ENCODE measurements around the gene PAPOLA. TPM values are rescaled to one million over a fixed set of nuclear protein-coding genes. Genes with fewer than 3 reads are reported as not detected.
"Not testable (repeated sequence)": the region's sequence is repeated elsewhere in the genome, so short reads cannot be mapped to it uniquely, and the experiment has no call there.

PAPOLA gene
- total RNA-seq = 225 TPM

DNA sequence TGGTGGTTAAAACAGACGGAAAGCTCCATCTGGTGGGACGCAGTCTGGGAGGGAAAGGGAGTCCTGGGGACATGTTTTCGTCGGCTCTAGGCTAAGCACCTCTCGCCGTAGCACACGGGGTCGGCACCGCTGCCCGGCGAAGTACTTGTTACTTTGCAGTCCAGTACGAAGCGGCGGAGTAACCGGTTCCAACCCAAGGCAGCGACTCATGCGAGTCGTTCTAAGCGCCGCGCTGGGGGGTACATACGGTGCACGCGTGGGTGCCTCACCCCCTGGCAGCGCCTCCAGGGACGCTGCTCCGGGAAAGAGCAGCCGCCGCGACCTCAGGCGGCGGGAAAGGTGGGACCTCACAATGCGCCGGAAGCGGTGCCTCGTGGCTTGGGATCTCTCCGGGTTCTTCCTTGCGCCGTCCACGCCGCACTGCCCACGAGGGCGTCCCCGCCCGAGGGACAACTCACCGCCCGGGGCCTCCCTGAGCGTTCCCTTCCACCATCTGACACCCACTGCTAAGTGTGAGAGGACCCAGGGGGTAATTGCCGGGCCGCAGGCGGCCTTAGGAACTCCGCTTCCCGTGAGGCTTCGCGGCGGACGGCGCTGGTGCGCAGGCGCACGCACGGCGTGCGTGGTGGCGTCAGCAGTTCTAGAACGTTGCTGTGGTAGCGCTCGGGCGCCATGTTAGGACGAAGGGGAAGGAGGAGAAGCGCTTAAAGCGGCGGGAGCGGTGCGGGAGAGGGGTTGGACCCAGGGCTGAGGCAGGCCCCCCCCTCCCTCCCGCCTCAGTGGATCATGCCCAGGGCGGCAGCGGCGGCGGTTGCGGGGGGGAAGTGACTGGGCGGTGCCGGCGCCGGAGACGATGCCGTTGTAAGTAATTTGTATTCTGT is at the start of gene PAPOLA:
TSS of gene PAPOLA (plus strand) at position 643 of the 881 bp plus-strand sequence. CDS start at position 854, 211 bp downstream.
- peak; percentile 90 for DNase-seq

- no peak for DNase-seq
Measured at GRCh38 chr14:96452684-96453083, 49.5 kb upstream of the PAPOLA start.

- no peak for DNase-seq
Measured at GRCh38 chr14:96455588-96455987, 46.6 kb upstream of the PAPOLA start.

DNA sequence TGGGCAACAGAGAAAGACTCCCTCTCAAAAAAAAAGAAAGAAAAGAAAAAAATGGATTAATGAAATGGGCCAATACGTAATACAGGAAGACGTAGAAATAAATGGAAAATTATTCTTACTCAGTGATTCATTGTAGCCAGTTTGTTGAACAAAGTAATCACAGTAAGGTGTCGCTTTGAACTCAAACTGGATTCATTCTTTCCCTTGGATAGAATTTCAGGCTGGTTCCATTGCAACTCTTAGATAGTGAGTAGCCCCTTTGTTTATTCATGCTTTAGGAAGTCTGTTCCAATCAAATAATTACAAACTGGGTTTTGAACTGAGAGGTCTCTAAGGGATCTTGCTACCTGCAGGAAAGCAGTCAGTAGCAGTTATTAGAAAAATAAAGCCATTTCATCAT is 42.3 kb upstream of the PAPOLA start:
- DNase-seq = no peak

- DNase-seq = no peak
Measured at GRCh38 chr14:96461950-96462798, 40.0 kb upstream of the PAPOLA start.

GRCh38 chr14:96464136-96464535 is 38.0 kb upstream of the PAPOLA start:
- DNase-seq = no peak

GRCh38 chr14:96466918-96467317 is 35.3 kb upstream of the PAPOLA start:
- DNase-seq = no peak

DNA sequence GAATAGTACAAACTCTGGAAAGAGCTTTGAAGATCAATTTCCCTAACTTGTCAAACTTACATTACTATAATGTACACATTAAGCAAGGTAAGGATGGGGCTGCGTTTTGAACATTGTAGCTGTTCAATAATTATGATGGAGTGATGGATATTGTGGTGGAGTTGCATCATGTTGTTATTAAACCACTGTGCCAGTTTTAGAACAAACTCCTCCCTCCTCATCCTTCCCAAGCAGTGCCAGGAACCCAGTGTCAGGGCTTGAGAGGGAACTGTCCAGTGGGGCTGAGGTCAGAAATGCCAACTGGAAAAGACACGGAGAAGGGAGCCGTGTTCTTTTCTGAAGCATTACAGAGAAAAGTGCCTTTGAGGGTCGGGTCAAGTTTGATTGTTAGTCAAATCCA is 31.9 kb upstream of the PAPOLA start:
- DNase-seq = no peak

DNA sequence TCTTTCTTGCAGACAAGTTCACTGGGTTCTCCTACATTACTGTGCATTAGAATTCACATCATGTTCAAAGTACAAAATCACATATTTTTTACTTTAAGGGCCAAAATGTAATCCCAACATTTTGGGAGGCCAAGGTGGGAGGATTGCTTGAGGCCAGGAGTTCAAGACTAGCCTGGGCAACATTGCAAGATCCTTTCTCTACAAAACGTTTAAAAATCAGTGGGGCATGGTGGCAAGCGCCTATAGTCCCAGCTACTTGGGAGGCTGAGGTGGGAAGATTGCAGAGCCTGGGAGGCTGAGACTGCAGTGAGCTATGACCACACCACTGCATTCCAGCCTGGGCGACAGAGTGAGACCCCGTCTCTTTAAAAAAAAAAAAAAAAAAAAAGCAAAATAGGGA is 31.2 kb upstream of the PAPOLA start:
- DNase-seq = not testable (repeated sequence)

DNA sequence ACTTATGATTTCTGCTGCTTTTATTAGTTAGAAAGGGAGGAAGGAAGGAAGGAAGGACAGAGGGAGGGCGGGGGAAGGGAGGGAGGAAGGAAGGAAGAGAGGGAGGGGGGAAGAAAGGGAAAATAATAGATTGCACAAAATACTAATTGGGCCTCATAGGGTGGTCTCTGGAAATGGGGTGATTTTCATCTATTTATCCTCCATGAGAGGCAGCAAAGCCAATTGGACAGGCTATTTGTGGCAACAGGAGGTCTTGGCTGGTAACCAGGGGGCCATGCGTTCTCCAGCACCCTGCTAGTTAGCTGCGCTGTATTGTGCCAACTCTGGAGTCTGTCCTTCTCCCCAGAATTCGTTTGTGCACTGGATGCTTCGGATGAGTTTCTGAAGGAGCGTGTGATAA is 24.1 kb upstream of the PAPOLA start:
- DNase-seq = no peak

DNA sequence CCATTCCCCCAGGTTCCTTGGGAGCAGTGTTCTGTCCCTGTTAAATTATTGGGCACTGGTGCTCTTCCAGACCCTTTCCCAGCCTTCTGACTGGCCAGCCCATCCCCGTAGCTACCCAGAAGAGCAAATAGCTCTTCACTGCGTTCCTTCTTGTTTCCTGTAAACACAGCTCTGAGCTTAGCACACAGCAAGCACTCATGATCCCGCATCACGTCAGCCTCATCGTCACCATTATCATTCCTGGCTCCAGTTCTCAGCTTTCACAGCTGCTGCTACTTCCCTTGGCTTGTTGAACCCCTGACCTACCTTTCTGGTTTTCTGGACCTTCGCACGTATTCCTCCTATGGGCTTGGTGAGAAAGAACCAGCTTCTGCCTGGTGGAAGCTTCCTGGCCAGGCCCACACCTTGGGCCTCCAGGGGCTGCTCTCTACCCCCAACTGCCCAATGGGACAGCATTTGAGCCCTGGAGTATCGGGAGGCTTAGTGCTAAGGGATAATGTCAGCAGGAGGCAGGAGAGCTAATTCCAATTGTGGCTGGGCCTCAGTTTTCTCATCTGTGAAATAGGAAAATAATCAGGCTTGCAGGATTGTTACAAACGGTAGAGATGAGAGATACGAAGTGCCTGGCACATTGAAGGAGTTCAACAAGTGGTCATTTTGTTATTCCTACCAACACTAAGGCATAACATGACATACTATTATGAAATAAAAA is 22.6 kb upstream of the PAPOLA start:
- DNase-seq = no peak

GRCh38 chr14:96481731-96482314 is 20.4 kb upstream of the PAPOLA start:
- DNase-seq = no peak

GRCh38 chr14:96482986-96483385 is 19.2 kb upstream of the PAPOLA start:
- no peak for DNase-seq

DNA sequence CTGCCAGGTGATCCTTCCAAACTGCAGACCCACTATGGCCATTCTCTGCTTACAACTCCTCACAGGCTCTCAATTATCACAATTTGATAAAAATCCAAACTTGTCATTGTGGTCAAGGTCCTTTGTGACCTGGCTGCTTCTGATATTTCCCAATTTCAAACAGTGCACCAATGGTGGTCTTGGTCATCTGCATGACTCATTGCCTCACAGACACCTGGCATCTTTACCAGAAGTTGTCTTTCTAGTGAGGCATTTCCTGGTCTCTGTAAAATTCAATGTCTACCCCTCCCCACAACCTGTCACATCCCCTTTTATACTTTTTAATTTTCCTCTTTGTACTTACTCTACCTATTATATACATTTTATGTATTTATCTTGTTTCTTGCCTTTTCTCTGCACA is 17.8 kb upstream of the PAPOLA start:
- no peak for DNase-seq

GRCh38 chr14:96486705-96487104 is 15.5 kb upstream of the PAPOLA start:
- no peak for DNase-seq

GRCh38 chr14:96489327-96489726 is 12.9 kb upstream of the PAPOLA start:
- DNase-seq = no peak

DNA sequence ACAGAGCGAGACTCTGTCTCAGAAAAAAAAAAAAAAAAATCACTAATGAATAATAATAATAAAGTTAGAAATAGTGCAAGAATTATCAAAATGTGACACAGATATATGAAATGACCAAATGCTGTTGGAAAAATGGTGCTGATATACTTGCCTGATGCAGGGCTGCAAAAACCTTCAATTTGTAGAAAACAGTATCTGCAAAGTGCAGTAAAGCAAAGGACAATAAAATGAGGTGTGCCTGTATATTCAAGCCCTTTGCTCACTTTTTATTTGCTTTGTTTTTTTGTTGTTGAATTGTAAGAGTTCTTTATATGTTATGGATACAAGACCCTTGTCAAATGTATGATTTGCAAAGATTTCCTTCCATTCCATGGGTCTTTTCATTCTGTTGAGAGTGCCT is 9.0 kb upstream of the PAPOLA start:
- DNase-seq = no peak

DNA sequence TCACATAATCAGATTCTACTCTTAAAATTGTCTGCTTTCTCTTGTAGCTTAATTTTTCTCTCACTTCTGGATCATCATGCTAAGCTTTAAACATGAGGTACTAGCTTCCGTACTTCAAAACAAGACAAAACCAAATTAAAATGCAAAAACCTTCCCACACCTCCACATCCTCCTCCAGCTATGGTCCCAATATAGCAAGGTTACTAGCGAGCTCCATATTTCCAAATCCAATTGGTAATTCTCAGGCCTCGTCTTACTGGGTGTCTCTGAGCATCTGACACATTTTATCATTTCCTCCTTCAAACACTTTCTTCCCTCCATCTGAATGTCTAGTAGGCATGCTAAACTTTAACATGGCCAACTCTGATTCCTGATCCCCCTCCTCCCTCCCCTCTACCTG is 7.9 kb upstream of the PAPOLA start:
- no peak for DNase-seq

GRCh38 chr14:96497087-96497486 is 5.1 kb upstream of the PAPOLA start:
- DNase-seq = no peak

GRCh38 chr14:96497586-96497985 is 4.6 kb upstream of the PAPOLA start:
- no peak for DNase-seq

DNA sequence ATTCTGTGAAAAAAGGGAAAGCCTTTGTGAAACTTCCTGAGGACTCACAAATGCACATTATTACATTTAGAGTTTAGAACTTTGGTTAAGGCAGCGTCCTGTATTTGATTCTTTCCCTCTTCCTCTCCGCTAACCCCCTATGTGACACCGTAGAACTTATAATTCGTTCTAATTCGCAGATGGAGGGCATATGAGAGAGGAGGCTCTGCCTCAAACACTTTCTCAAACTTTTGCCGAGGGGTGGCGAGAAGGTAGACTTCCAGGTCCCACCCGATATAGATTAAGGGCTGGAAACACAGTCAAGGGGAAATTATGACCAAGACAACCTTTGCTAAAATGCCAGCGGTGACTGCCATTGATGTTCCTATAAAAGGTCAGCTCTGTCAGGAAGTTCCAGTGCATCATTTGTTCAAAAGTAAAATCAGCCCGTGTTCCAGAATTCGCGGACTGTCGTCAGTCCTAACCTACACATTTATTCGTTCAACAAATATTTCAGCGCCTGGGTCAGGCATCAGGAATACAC is 904 bp upstream of the PAPOLA start:
- DNase-seq = no peak

All from occipital lobe (tissue), 2 donors.